IPS DF 6.9 (cell line): Measurements from ENCODE around the gene PCED1A.

Experiments used
- DNase-seq: peaks from one replicate; pipeline ENCODE4 v3.0.0-alpha.2; 2013; ENCODE audit warnings: low read depth, low spot score
- H3K27ac ChIP-seq: one replicate; pipeline ENCODE4 v1.5.1; 2013; ENCODE audit warnings: low read length, control low read depth
- H3K27me3 ChIP-seq: 2 replicates; pipeline ENCODE4 v1.6.1; 2013; ENCODE audit warnings: mild to moderate bottlenecking, low read length; ENCODE audit not compliant: control insufficient read depth, insufficient read depth
- H3K36me3 ChIP-seq: 2 replicates; pipeline ENCODE4 v1.6.1; 2013; ENCODE audit warnings: low read length; ENCODE audit not compliant: control insufficient read depth, insufficient read depth
- H3K4me1 ChIP-seq: 2 replicates; pipeline ENCODE4 v1.6.1; 2013; ENCODE audit warnings: low read length; ENCODE audit not compliant: control insufficient read depth, insufficient read depth
- H3K4me3 ChIP-seq: 2 replicates; pipeline ENCODE4 v1.5.1; 2013; ENCODE audit warnings: mild to moderate bottlenecking, low read length
- H3K9me3 ChIP-seq: 2 replicates; pipeline ENCODE4 v1.6.1; 2013; ENCODE audit warnings: low read length, inconsistent platforms; ENCODE audit not compliant: control insufficient read depth, insufficient read depth
- whole genome bisulfite sequencing: extraction: QIAGEN DNeasy Blood & Tissue Kit; methylation state at CpG from one replicate; pipeline ENCODE4 v1.1.7; 2013; ENCODE audit warnings: mixed read lengths, missing lambda C conversion rate; ENCODE audit not compliant: insufficient read length, insufficient coverage; 5-methylcytosine and 5-hydroxymethylcytosine counted together

PCED1A gene

DNA sequence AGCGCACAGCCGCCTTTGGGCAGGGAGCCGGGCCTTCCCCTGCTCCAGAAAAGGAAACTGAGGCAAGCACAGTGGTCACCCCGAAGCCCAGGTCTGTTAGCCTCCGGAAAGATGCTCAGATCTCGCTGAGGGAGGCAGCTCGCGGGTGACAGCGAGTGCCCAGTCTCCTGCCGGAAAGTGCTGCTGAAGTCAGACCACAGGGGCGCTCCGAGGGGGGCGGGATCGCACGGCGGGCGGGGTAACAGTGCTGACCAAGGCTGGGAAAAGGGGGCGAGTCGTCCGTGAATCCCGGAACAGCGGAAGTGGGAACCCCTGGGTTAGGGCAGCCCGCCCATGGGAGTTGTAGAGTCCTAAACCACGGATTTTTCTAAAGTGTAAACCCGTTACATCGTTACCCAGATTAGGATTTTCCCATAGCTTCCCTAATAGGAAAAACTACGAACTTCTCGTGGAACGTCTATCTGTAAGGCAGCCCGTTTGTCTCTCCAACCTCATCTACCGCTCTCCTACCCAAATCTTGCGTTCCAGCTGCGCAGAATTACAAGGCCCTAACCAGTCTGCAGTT lies 594 bp upstream of the PCED1A start:
- WGBS: no CpG with 5 or more reads among the region's 33 CpGs
- Histone ChIP-seq H3K9me3 (no peaks in the 10 kb centered on the region), H3K27ac (no peak overlapping the region), H3K4me3 (peak overlapping the region; percentile 80; the same call in 1 of the 2 replicates), H3K4me1 (peaks cover 3% of the 10 kb centered on the region; the same call in 1 of the 2 replicates), H3K36me3 (peaks cover 5% of the 10 kb centered on the region; the same call in 1 of the 2 replicates), H3K27me3 (no peaks in the 10 kb centered on the region; the same call in 1 of the 2 replicates)
- DNase-seq: no peak

DNA sequence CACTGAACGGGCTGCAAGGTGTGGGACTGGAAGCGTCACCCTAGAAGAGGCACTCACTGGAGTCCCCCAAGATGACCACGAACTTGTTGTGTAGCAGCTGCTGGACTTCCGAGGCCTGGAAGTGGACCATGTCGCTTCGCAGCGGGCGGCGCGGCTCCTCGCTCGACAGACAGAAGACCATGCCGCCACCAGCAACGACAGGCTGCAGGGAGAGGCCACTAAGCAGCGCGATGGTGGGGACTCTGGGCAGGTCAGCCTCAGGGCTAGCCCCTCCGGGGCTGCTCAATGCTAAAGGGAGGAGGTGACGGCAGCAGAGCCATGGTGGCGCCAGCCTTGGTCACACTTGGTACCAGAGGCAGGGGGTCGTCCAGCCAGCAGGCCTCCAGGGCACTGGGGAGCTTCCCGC lies 720 bp downstream of the PCED1A start:
- peaks cover 5% of the 10 kb centered on the region; the same call in 1 of the 2 replicates for H3K36me3 ChIP-seq
- peaks cover 3% of the 10 kb centered on the region; the same call in 1 of the 2 replicates for H3K4me1 ChIP-seq
- DNase-seq: no peak
- no peaks in the 10 kb centered on the region for H3K9me3 ChIP-seq
- no peak overlapping the region; the same call in 1 of the 2 replicates for H3K4me3 ChIP-seq
- no CpG with 5 or more reads among the region's 21 CpGs for WGBS
- H3K27ac ChIP-seq: no peak overlapping the region
- H3K27me3 ChIP-seq: no peaks in the 10 kb centered on the region; the same call in 1 of the 2 replicates

DNA sequence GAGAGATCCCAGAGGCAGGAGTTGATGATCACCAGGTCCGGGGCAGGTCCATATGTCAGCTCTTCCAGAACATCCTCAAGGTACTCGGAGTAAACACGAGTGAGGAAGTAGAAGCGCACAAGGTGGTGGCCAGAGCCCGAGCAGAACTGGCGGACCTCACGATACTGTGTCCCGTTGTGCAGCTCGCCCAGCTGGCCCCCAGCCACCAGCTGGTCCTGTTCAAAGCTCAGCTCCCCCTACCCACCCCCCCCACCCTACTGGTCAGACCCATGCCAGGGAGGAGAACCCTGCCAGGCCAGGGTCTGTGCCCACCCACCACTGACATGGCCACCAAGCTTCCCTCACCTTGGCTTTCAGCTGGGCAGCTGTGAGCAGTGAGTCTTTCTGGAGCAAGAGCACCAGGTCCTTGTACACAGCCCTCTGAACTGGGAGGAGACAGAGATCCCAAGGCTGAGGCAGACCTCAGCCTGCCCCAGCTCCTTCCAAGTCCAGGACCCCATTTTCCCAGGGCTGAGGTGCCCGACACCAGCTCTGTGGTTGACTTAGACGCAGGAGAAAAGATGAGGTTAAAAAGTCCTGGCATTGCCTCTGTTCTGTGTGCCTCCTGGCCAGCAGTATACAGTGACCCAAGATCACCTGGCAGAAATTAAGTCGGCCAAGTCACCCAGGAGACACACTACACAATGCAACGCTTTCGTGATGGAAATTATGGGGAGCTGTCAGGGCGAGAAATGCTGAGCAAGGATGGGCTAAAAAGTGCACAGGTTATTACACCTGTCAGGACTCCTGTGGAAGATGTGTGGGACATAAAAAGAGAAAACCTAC lies 1.4 kb downstream of the PCED1A start:
- Histone ChIP-seq H3K27ac (no peak overlapping the region), H3K4me3 (no peak overlapping the region), H3K9me3 (no peaks in the 10 kb centered on the region), H3K36me3 (peaks cover 5% of the 10 kb centered on the region; the same call in 1 of the 2 replicates), H3K4me1 (peaks cover 3% of the 10 kb centered on the region; the same call in 1 of the 2 replicates), H3K27me3 (no peaks in the 10 kb centered on the region; the same call in 1 of the 2 replicates)
- no peak for DNase-seq
- no CpG with 5 or more reads among the region's 15 CpGs for WGBS

DNA sequence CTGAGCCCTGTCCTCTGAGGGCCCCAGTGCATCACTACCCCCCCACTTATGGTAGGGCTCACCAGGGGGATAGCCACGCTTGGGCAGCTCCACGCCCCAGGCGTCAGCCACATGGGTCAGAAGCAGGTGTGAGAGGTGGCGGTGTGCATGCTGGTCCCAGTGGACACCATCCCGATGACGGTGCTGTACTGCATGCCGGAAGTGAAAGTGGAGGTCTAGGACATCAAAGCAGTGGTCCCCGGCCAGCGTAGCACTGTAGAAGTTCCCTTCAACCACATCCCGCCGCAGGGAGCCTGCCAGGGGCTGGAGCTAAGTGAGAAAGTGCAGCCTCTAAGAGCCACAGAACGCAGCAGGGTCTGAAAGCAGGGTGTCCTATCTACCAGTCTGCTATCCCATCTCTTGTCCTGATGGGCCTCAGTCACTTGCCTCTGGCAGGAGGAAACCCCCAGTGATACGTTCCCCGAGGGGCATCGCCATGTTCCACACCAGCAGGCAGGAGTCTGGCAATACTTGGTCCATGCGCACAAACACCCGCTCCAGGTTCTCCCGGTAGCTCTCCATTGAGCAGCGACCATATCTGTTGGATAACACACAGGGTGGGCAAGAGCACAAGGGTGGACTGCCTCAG lies 2.2 kb downstream of the PCED1A start:
- no CpG with 5 or more reads among the region's 19 CpGs for WGBS

DNA sequence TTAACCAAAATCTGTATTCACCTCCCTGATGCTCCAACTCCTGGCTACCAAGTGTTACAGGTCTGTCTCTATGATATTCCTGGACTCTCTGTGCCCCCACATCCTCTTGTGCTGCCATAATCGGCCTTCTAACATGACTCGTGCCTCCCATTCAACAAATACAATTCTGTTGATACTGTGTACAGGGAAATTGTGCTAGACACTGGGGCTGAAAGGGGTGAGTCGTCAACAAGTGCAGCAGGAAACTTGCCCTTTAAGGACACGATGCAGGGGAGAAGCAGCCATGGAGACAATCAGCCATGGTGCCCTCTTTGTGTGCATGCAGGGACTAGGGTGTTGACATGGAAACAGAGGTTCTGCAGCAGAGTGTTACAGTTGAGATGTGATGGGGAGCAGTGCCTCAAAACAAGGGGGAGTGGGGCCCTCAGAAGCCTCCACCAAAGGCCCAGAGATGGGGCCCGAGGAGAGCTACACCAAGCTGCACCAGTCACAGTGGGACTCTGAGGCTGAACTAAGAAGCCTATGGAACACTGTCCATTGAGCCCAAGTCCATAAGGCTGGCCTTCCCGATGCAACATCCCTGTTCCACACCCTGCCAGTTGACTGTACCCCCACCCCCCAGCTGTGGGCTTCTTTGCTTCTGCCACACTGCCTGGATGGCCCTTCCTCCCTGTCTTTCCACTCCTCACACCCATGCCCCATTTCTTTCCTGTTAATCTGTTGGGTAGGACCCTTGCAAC lies 3.1 kb downstream of the PCED1A start:
- no peak for DNase-seq
- no peak overlapping the region for H3K27ac ChIP-seq
- WGBS: no CpG with 5 or more reads among the region's 6 CpGs

More for the DNA sequence above, 2.2 kb downstream of the PCED1A start:
- DNase-seq: no peak
- Histone ChIP-seq H3K9me3 (no peaks in the 10 kb centered on the region), H3K27ac (no peak overlapping the region), H3K27me3 (no peaks in the 10 kb centered on the region; the same call in 1 of the 2 replicates), H3K4me3 (no peak overlapping the region), H3K36me3 (peaks cover 5% of the 10 kb centered on the region; the same call in 1 of the 2 replicates), H3K4me1 (peaks cover 3% of the 10 kb centered on the region; the same call in 1 of the 2 replicates)

DNA sequence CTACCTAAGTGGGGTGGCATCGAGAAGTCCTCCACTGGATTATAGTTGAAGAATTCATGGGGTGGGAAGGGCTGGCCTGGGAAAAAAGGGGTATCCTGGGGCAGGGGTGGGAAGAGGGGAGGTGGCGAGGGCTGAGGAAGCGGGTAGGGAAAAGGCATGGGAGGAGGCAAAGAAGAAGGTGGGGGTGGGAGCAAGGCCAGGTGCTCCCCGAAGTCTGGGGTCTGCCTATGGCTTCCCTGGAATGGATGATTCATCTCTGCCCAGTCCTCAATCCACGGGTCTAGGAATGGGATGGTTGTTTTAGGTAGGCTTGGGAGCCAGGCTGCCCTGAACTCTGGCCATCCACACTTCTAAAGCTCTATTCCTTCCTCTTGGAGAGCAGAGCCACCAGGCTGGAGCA lies 4.4 kb downstream of the PCED1A start:
- no peak for DNase-seq
- no CpG with 5 or more reads among the region's 5 CpGs for WGBS

More for the DNA sequence above, 3.1 kb downstream of the PCED1A start:
- peaks cover 5% of the 10 kb centered on the region; the same call in 1 of the 2 replicates for H3K36me3 ChIP-seq
- H3K9me3 ChIP-seq: no peaks in the 10 kb centered on the region
- no peak overlapping the region for H3K4me3 ChIP-seq
- H3K27me3 ChIP-seq: no peaks in the 10 kb centered on the region; the same call in 1 of the 2 replicates
- peaks cover 3% of the 10 kb centered on the region; the same call in 1 of the 2 replicates for H3K4me1 ChIP-seq

DNA sequence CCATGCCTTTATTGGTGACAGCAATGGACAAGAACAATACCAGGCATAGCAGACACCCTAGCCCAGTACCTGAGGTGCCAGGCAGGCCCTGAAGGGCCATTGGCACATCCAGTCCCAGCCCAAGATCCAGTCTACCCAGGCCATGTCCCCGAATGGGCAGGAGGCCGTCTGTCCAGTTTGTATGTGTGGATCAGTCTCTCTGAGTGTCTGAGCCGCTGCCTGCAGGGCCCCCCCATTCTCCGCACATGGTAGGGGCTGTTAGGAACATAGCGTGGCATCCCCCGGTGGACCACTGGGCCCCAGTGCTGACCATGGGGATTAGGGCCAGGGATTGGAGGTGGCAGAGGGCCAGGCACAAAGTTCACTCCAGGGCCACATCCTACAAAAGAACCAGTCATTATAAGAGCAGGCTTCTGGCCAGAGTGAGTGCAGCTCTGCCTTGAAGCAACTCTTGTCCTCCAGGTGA lies 5.1 kb downstream of the PCED1A start:
- DNase-seq: no peak
- no peaks in the 10 kb centered on the region; the same call in 1 of the 2 replicates for H3K27me3 ChIP-seq
- no CpG with 5 or more reads among the region's 6 CpGs for WGBS
- H3K36me3 ChIP-seq: peaks cover 5% of the 10 kb centered on the region; the same call in 1 of the 2 replicates
- no peaks in the 10 kb centered on the region for H3K9me3 ChIP-seq
- H3K4me1 ChIP-seq: peaks cover 3% of the 10 kb centered on the region; the same call in 1 of the 2 replicates
- H3K4me3 ChIP-seq: no peak overlapping the region
- H3K27ac ChIP-seq: no peak overlapping the region

More for the DNA sequence above, 4.4 kb downstream of the PCED1A start:
- H3K4me1 ChIP-seq: peaks cover 3% of the 10 kb centered on the region; the same call in 1 of the 2 replicates
- peaks cover 5% of the 10 kb centered on the region; the same call in 1 of the 2 replicates for H3K36me3 ChIP-seq
- no peaks in the 10 kb centered on the region for H3K9me3 ChIP-seq
- no peak overlapping the region for H3K4me3 ChIP-seq
- no peaks in the 10 kb centered on the region; the same call in 1 of the 2 replicates for H3K27me3 ChIP-seq
- H3K27ac ChIP-seq: no peak overlapping the region

DNA sequence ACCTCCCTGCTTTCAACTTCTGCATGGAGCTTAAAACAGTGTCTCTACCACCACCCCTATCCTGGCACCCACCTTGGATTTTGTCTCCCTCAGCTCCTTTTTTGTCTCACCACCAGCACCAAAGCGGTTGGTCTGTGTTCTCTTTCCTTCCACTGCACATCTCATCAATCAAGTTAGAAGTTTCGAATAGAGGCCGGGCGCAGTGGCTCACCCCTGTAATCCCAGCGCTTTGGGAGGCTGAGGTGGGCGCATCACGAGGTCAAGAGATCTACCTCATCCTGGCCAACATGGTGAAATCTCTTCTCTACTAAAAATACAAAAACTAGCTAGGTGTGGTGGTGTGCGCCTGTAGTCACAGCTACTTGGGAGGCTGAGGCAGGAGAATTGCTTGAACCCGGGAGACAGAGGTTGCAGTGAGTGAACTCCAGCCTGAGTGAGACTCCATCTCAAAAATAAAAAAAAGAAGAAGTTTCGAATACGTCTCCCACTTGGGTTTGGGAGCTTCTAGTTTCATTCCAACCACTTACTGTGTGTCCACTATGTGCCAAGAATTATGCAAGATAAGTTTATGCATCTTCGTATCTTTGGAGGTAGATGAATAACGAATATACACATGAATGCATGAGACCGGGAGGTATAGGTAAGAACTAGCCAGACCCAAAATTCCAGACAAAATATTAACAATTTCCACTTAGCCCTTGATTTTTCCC lies 5.9 kb downstream of the PCED1A start:
- DNase-seq: no peak
- no CpG with 5 or more reads among the region's 14 CpGs for WGBS
- peaks cover 5% of the 10 kb centered on the region; the same call in 1 of the 2 replicates for H3K36me3 ChIP-seq
- no peak overlapping the region for H3K27ac ChIP-seq
- no peaks in the 10 kb centered on the region for H3K4me1 ChIP-seq
- H3K4me3 ChIP-seq: no peak overlapping the region
- no peaks in the 10 kb centered on the region for H3K9me3 ChIP-seq
- no peaks in the 10 kb centered on the region; the same call in 1 of the 2 replicates for H3K27me3 ChIP-seq

DNA sequence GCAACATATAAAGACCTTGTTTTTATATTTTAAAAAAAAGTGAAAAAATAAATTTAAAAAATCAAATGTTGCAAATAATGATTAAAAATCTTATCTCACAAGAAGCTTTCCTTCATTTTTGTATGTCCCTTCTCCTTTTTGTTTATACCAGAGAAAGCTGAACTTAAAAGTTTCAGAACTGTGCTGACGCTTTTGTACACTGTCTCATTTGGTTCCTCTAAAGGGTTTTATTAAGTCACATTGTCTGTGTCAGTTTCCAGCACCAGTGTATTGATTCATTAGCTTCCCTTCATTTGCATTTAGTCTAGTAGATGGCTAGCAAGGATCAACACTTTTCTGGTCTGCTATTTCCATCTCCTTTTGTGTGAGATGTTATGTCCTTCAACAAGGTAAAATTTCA lies 6.7 kb downstream of the PCED1A start:
- no peak overlapping the region for H3K4me3 ChIP-seq
- WGBS: no CpG with 5 or more reads among the region's 1 CpG

More for the DNA sequence above, 6.7 kb downstream of the PCED1A start:
- Histone ChIP-seq H3K27ac (no peak overlapping the region), H3K9me3 (no peaks in the 10 kb centered on the region), H3K36me3 (peaks cover 5% of the 10 kb centered on the region; the same call in 1 of the 2 replicates), H3K4me1 (no peaks in the 10 kb centered on the region), H3K27me3 (no peaks in the 10 kb centered on the region)
- no peak for DNase-seq
